ENCODE data around the gene APC.
A peak's percentile ranks its signal among the peaks of the same experiment; 100 is the strongest.

Gene APC

GRCh38 chr5:112724901-112725300 lies 12.8 kb upstream of the APC start:
- H3K27ac Mint-ChIP-seq (ENCODE audit: low read depth): no peak overlapping the region
- no peaks in the 10 kb centered on the region for H3K36me3 Mint-ChIP-seq (ENCODE audit: insufficient read depth)
- H3K27me3 Mint-ChIP-seq: no peaks in the 10 kb centered on the region
- no peaks in the 10 kb centered on the region for H3K9me3 Mint-ChIP-seq
- H3K4me3 Mint-ChIP-seq: no peak overlapping the region
- DNase-seq (ENCODE audit: low spot score in 2 of 2) (no peak), ATAC-seq (replicated peaks; ENCODE audit: extremely low read depth, poor library complexity, severe bottlenecking) (no peak)
- H3K4me1 Mint-ChIP-seq: peaks cover 51% of the 10 kb centered on the region

GRCh38 chr5:112729630-112730029 lies 8.1 kb upstream of the APC start:
- no peaks in the 10 kb centered on the region for H3K27me3 Mint-ChIP-seq
- ATAC-seq (replicated peaks; ENCODE audit: extremely low read depth, poor library complexity, severe bottlenecking): no peak
- H3K4me1 Mint-ChIP-seq: peaks cover 16% of the 10 kb centered on the region
- no peaks in the 10 kb centered on the region for H3K9me3 Mint-ChIP-seq
- no peak for DNase-seq (ENCODE audit: low spot score in 2 of 2)
- H3K36me3 Mint-ChIP-seq (ENCODE audit: insufficient read depth): no peaks in the 10 kb centered on the region
- H3K4me3 Mint-ChIP-seq: no peak overlapping the region
- H3K27ac Mint-ChIP-seq (ENCODE audit: low read depth): peak overlapping the region; percentile 50

- H3K27ac Mint-ChIP-seq (ENCODE audit: low read depth): no peak overlapping the region
- ATAC-seq (replicated peaks; ENCODE audit: extremely low read depth, poor library complexity, severe bottlenecking): no peak
- no peak overlapping the region for H3K4me3 Mint-ChIP-seq
- no peak for DNase-seq (ENCODE audit: low spot score in 2 of 2)
- H3K27me3 Mint-ChIP-seq: no peaks in the 10 kb centered on the region
- no peaks in the 10 kb centered on the region for H3K9me3 Mint-ChIP-seq
- peaks cover 15% of the 10 kb centered on the region for H3K4me1 Mint-ChIP-seq
- no peaks in the 10 kb centered on the region for H3K36me3 Mint-ChIP-seq (ENCODE audit: insufficient read depth)
These were observed 5.6 kb upstream of the APC start for GRCh38 chr5:112732131-112732530.

GRCh38 chr5:112733586-112733985 lies 4.1 kb upstream of the APC start:
- Mint-ChIP-seq H3K27ac (ENCODE audit: low read depth) (no peak overlapping the region), H3K4me1 (peaks cover 28% of the 10 kb centered on the region), H3K36me3 (ENCODE audit: insufficient read depth) (peaks cover 5% of the 10 kb centered on the region), H3K9me3 (no peaks in the 10 kb centered on the region), H3K4me3 (no peak overlapping the region), H3K27me3 (no peaks in the 10 kb centered on the region)
- no peak for DNase-seq (ENCODE audit: low spot score in 2 of 2)
- ATAC-seq (replicated peaks; ENCODE audit: extremely low read depth, poor library complexity, severe bottlenecking): no peak

DNA sequence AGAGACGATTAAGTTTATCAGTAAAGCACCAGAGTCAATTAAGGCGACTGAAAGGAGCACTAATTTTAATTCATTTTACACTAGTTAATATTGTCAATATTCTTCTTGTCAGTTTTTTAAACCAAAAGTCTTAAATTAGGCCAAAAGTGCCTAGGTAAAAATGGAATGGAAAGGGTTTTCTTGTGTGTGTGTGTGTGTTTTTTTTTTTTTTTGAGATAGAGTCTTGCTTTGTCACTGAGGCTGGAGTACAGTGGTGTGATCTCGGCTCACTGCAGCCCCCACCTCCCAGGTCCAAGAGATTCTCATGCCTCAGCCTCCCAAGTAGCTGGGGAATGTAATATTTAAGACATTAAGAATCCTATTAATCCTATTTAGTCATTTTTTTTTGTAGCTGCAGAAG lies 3.1 kb upstream of the APC start:
- ATAC-seq (replicated peaks; ENCODE audit: extremely low read depth, poor library complexity, severe bottlenecking): no peak
- no peak overlapping the region for H3K27ac Mint-ChIP-seq (ENCODE audit: low read depth)
- H3K4me3 Mint-ChIP-seq: no peak overlapping the region
- H3K4me1 Mint-ChIP-seq: peaks cover 19% of the 10 kb centered on the region
- H3K27me3 Mint-ChIP-seq: no peaks in the 10 kb centered on the region
- H3K36me3 Mint-ChIP-seq (ENCODE audit: insufficient read depth): peaks cover 5% of the 10 kb centered on the region
- H3K9me3 Mint-ChIP-seq: no peaks in the 10 kb centered on the region
- no peak for DNase-seq (ENCODE audit: low spot score in 2 of 2)

DNA sequence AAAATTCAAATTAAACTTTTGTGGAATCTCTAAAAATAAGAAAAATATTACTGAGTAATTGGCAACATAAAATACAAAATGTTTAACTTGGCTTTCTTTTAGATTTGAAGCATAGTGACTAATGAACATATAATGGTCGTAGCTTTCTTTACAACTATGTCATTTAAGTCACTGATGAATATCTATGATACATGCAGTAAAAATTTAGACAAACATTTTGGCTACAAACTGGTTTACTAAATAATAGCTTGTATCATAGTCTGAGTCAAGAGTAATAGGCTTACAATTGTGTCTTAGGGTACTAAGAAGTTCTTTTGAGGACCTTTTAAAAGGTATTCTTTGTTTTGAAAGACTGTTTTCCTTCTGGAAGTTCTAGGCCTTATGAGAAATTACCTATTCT lies 2.0 kb upstream of the APC start:
- H3K4me1 Mint-ChIP-seq: peaks cover 19% of the 10 kb centered on the region
- ATAC-seq (replicated peaks; ENCODE audit: extremely low read depth, poor library complexity, severe bottlenecking) (no peak), DNase-seq (ENCODE audit: low spot score in 2 of 2) (no peak)
- no peak overlapping the region for H3K4me3 Mint-ChIP-seq
- peaks cover 5% of the 10 kb centered on the region for H3K36me3 Mint-ChIP-seq (ENCODE audit: insufficient read depth)
- H3K27me3 Mint-ChIP-seq: no peaks in the 10 kb centered on the region
- H3K9me3 Mint-ChIP-seq: no peaks in the 10 kb centered on the region
- H3K27ac Mint-ChIP-seq (ENCODE audit: low read depth): no peak overlapping the region

DNA sequence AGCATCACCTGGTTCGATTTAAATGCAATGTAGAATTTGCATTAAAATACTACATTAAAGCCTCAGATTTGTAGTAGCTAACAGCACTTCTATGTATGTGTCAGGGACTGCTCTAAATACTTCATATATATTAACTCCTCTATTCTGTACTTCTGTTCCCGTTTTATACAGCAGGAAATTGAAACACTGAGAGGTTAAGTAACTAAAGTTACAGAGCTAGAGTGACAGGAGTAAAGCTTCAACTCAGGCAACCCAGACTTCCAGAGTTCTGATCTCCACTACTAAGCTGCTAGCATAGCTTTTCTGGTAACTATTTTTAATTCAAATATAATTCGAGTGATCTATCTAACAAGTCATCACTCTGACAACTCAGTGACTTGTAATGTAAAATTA lies 619 bp upstream of the APC start:
- Mint-ChIP-seq H3K27me3 (no peaks in the 10 kb centered on the region), H3K9me3 (no peaks in the 10 kb centered on the region), H3K4me3 (peak overlapping the region; percentile 93), H3K27ac (ENCODE audit: low read depth) (peak overlapping the region; percentile 83), H3K36me3 (ENCODE audit: insufficient read depth) (peaks cover 5% of the 10 kb centered on the region), H3K4me1 (peaks cover 19% of the 10 kb centered on the region)
- DNase-seq (ENCODE audit: low spot score in 2 of 2): no peak
- ATAC-seq (replicated peaks; ENCODE audit: extremely low read depth, poor library complexity, severe bottlenecking): peak; percentile 8

- no peak for ATAC-seq (replicated peaks; ENCODE audit: extremely low read depth, poor library complexity, severe bottlenecking)
- no peaks in the 10 kb centered on the region for H3K27me3 Mint-ChIP-seq
- H3K27ac Mint-ChIP-seq (ENCODE audit: low read depth): peak overlapping the region; percentile 83
- H3K4me1 Mint-ChIP-seq: peaks cover 24% of the 10 kb centered on the region
- no peak for DNase-seq (ENCODE audit: low spot score in 2 of 2)
- peak overlapping the region; percentile 93 for H3K4me3 Mint-ChIP-seq
- H3K9me3 Mint-ChIP-seq: no peaks in the 10 kb centered on the region
- peaks cover 6% of the 10 kb centered on the region for H3K36me3 Mint-ChIP-seq (ENCODE audit: insufficient read depth)
These were observed 491 bp downstream of the APC start for GRCh38 chr5:112738191-112738560.

DNA sequence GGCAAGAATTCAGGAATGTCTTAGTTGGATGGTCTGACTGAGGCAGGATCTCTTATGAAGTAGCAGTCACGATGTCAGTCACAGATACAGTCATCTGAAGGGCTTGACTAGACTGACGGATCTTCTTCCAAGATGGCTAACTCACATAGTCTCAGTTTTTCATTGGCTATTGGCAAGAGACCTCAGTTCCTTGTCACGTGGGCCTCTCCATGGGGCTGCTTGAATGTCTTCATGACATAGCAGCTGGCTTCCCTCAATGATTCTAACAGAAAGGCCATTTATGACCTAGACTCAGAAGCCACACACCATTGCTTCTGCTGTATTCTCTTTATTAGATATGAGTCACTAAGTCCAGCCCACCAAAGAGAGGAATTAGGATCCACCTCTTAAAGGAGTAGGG lies 4.7 kb downstream of the APC start:
- Mint-ChIP-seq H3K4me3 (no peak overlapping the region), H3K36me3 (ENCODE audit: insufficient read depth) (peaks cover 7% of the 10 kb centered on the region)

DNA sequence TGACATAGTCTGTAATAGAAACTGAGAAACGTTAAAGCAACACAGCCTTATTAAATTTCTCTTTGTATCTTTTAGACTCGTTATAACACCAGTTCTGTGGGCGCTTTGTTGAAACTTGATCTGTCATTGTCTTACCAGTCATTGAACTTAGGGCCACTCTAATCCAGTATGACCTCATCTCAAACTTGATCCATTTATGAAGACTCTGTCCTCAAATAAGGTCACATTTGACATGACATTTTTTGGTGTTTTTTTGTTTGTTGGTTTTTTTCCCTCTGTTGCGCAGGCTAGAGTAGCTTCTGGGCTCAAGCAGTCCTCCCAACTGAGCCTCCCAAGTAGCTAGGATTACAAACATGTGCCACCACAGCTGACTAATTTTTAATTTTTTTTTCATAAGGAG lies 5.9 kb downstream of the APC start:
- no peaks in the 10 kb centered on the region for H3K9me3 Mint-ChIP-seq
- peaks cover 3% of the 10 kb centered on the region for H3K36me3 Mint-ChIP-seq (ENCODE audit: insufficient read depth)

More for the DNA sequence above, 4.7 kb downstream of the APC start:
- no peaks in the 10 kb centered on the region for H3K27me3 Mint-ChIP-seq
- H3K9me3 Mint-ChIP-seq: no peaks in the 10 kb centered on the region
- peaks cover 29% of the 10 kb centered on the region for H3K4me1 Mint-ChIP-seq
- no peak for ATAC-seq (replicated peaks; ENCODE audit: extremely low read depth, poor library complexity, severe bottlenecking)
- H3K27ac Mint-ChIP-seq (ENCODE audit: low read depth): no peak overlapping the region
- DNase-seq (ENCODE audit: low spot score in 2 of 2): no peak

GRCh38 chr5:112752335-112752734 lies 14.7 kb downstream of the APC start:
- no peak overlapping the region for H3K4me3 Mint-ChIP-seq
- ATAC-seq (replicated peaks; ENCODE audit: extremely low read depth, poor library complexity, severe bottlenecking): no peak
- no peaks in the 10 kb centered on the region for H3K9me3 Mint-ChIP-seq

More for the DNA sequence above, 5.9 kb downstream of the APC start:
- DNase-seq (ENCODE audit: low spot score in 2 of 2) (no peak), ATAC-seq (replicated peaks; ENCODE audit: extremely low read depth, poor library complexity, severe bottlenecking) (no peak)
- peaks cover 18% of the 10 kb centered on the region for H3K4me1 Mint-ChIP-seq
- H3K27ac Mint-ChIP-seq (ENCODE audit: low read depth): no peak overlapping the region
- no peak overlapping the region for H3K4me3 Mint-ChIP-seq
- H3K27me3 Mint-ChIP-seq: no peaks in the 10 kb centered on the region

DNA sequence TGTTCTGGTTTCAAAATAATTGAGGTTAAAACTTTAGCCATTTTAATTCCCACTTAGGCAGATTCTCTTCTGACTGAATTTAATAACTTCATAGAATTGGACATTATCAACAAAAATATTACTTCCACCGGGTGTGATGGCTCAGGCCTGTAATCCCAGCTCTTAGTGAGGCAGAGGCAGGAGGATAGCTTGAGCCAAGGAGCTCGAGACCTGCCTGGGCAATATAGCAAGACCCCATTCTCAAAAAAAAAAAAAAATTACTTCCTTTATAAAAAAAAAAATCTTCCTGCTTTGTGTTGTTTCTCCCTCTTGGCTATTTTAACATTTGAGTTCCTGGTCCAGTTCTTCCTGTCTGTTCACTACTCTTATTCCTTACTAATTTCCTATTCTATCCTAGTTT lies 18.0 kb downstream of the APC start:
- Mint-ChIP-seq H3K4me3 (no peak overlapping the region), H3K4me1 (peaks cover 6% of the 10 kb centered on the region), H3K27ac (ENCODE audit: low read depth) (peak overlapping the region; percentile 5), H3K36me3 (ENCODE audit: insufficient read depth) (peaks cover 11% of the 10 kb centered on the region), H3K27me3 (no peaks in the 10 kb centered on the region), H3K9me3 (no peaks in the 10 kb centered on the region)
- ATAC-seq (replicated peaks; ENCODE audit: extremely low read depth, poor library complexity, severe bottlenecking) (no peak), DNase-seq (ENCODE audit: low spot score in 2 of 2) (no peak)

More at GRCh38 chr5:112752335-112752734, 14.7 kb downstream of the APC start:
- Mint-ChIP-seq H3K27ac (ENCODE audit: low read depth) (no peak overlapping the region), H3K27me3 (no peaks in the 10 kb centered on the region), H3K36me3 (ENCODE audit: insufficient read depth) (peaks cover 2% of the 10 kb centered on the region), H3K4me1 (peaks cover 6% of the 10 kb centered on the region)
- no peak for DNase-seq (ENCODE audit: low spot score in 2 of 2)

- Mint-ChIP-seq H3K27me3 (no peaks in the 10 kb centered on the region), H3K36me3 (ENCODE audit: insufficient read depth) (peaks cover 13% of the 10 kb centered on the region), H3K4me1 (peaks cover 6% of the 10 kb centered on the region), H3K9me3 (no peaks in the 10 kb centered on the region), H3K4me3 (no peak overlapping the region), H3K27ac (ENCODE audit: low read depth) (no peak overlapping the region)
- DNase-seq (ENCODE audit: low spot score in 2 of 2) (no peak), ATAC-seq (replicated peaks; ENCODE audit: extremely low read depth, poor library complexity, severe bottlenecking) (peak; percentile 46)
These were observed 20.0 kb downstream of the APC start for GRCh38 chr5:112757468-112758208.

Data from central memory CD8-positive, alpha-beta T cell (primary cell).